Chondrocyte (in vitro differentiated cells): ENCODE data around the gene IL1R2. TPM values are rescaled to one million over a fixed set of nuclear protein-coding genes. Genes with fewer than 3 reads are reported as not detected.

Experiments
- DNase-seq: peaks from one replicate; pipeline ENCODE4 v3.0.0; 2021; ENCODE audit warnings: mixed read lengths, low spot score
- H3K27ac Mint-ChIP-seq: one replicate; pipeline ENCODE4 v1.8.0; 2021; ENCODE audit warnings: mild to moderate bottlenecking, moderate library complexity, mixed read lengths; ENCODE audit not compliant: unreplicated experiment
- H3K27me3 Mint-ChIP-seq: 2 replicates; pipeline ENCODE4 v1.8.0; 2021; ENCODE audit warnings: low read depth, mixed read lengths
- H3K36me3 Mint-ChIP-seq: 2 replicates; pipeline ENCODE4 v1.8.0; 2021; ENCODE audit warnings: low read depth, mixed read lengths
- H3K4me1 Mint-ChIP-seq: 2 replicates; pipeline ENCODE4 v1.8.0; 2021; ENCODE audit warnings: low read depth, mild to moderate bottlenecking, mixed read lengths
- H3K4me3 Mint-ChIP-seq: one replicate; pipeline ENCODE4 v1.8.0; 2021; ENCODE audit warnings: mild to moderate bottlenecking, moderate library complexity, mixed read lengths; ENCODE audit not compliant: unreplicated experiment
- H3K9me3 Mint-ChIP-seq: 2 replicates; pipeline ENCODE4 v1.8.0; 2021; ENCODE audit warnings: low read depth, mixed read lengths
- CTCF ChIP-seq: fragments of 200-600 bp; sonication (generic); IDR thresholded peaks from 2 replicates; pipeline ENCODE4 v1.5.0; 2021; ENCODE audit warnings: antibody characterized with exemption, mild to moderate bottlenecking, moderate library complexity
- total RNA-seq: library from RNA; stranded (reverse); gene quantifications from 3 replicates; pipeline ENCODE4 v1.2.1, GENCODE V29; 2021

Gene IL1R2
- total RNA-seq, 1 donor from 2014 or later = not detected

GRCh38 chr2:102052365-102052764 is 60.6 kb downstream of the IL1R2 start:
- DNase-seq = no peak
- H3K27me3 Mint-ChIP-seq = no peaks in the 10 kb centered on the region
- peaks cover 70% of the 10 kb centered on the region for H3K4me1 Mint-ChIP-seq
- no peak overlapping the region for H3K27ac Mint-ChIP-seq
- H3K9me3 Mint-ChIP-seq = no peaks in the 10 kb centered on the region
- H3K36me3 Mint-ChIP-seq = no peaks in the 10 kb centered on the region
- no peak for TF ChIP-seq CTCF
- H3K4me3 Mint-ChIP-seq = no peak overlapping the region

- TF ChIP-seq CTCF = no peak
- Mint-ChIP-seq H3K4me3 (no peak overlapping the region), H3K27ac (no peak overlapping the region), H3K9me3 (no peaks in the 10 kb centered on the region), H3K4me1 (peaks cover 70% of the 10 kb centered on the region), H3K36me3 (no peaks in the 10 kb centered on the region), H3K27me3 (no peaks in the 10 kb centered on the region)
- DNase-seq = no peak
Observed at GRCh38 chr2:102053096-102053495, 61.3 kb downstream of the IL1R2 start.

DNA sequence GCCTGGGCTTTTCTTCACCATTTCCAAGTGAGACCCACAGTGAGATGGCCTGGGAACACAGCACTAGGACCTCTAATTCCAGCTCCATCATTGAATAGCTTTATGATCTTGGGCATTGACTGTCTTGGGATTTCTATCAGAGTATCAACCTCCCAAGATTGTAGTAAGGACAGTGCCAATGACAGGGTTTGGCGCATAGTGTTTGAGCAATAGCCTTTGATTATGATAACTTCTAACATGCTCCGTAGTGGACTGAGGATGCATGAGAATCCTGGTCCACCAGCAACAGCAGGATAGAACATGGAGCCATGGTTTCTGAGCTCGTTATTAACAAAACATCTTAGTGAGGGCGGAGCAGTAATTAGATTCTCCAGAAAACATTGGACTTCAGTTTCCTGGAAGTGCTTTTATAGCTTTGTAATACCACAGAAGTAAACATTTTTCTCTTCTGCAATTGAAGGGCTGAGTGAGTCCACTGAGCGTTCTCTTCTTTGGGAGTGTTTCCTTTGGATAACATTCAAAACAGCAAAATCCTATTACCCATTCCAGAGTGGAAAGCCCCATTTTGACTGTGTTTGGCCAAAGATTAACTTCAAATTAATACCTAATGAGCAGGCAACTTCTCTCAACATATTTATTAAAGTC is 63.7 kb downstream of the IL1R2 start:
- H3K27ac Mint-ChIP-seq = no peak overlapping the region
- no peaks in the 10 kb centered on the region for H3K36me3 Mint-ChIP-seq
- DNase-seq = no peak
- H3K27me3 Mint-ChIP-seq = no peaks in the 10 kb centered on the region
- TF ChIP-seq CTCF = no peak
- H3K4me3 Mint-ChIP-seq = no peak overlapping the region
- no peaks in the 10 kb centered on the region for H3K9me3 Mint-ChIP-seq
- peaks cover 56% of the 10 kb centered on the region for H3K4me1 Mint-ChIP-seq

- H3K4me1 Mint-ChIP-seq = peaks cover 50% of the 10 kb centered on the region
- no peaks in the 10 kb centered on the region for H3K36me3 Mint-ChIP-seq
- H3K9me3 Mint-ChIP-seq = no peaks in the 10 kb centered on the region
- H3K27ac Mint-ChIP-seq = peak overlapping the region; percentile 32
- no peak for TF ChIP-seq CTCF
- H3K27me3 Mint-ChIP-seq = no peaks in the 10 kb centered on the region
- H3K4me3 Mint-ChIP-seq = no peak overlapping the region
- no peak for DNase-seq
Observed at GRCh38 chr2:102056079-102056581, 64.4 kb downstream of the IL1R2 start.

DNA sequence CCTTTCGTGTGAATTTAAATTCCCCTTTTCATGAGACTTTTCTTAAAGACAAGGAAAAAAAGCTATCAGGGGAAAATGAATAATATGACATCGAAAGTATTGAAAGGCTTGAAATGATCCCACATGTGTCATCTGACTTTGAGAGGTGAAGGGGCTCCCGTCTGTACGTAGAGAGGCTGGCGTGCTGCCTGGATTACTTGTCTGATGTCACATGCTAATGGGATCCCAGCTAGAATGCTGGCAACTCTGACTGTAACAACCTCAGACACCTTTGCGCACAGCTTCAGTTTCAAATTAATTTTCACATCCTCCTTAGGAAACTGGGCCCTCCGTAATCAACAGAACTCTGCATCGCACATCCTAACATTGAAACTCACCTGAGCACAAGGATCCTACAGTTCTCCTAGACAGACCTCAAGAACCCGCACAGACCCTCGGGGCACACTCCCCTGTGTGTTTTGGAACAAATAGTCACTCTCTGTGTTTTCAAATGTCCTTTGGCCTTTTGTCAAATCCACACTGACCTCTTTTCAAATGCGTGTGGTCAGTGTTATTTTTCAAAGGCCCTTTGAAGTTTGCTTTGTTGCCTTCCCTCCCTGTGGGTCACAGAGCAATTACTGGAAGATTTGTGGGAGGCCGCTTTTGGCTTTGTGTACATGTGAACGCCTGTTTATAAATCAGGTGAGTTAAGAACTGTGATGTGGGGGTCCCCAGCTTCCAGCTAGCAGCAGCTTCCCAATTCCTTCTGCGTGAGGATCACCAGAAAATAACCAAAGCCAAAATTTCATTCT is 65.9 kb downstream of the IL1R2 start:
- Mint-ChIP-seq H3K4me1 (peaks cover 44% of the 10 kb centered on the region), H3K36me3 (no peaks in the 10 kb centered on the region), H3K4me3 (no peak overlapping the region), H3K27ac (no peak overlapping the region), H3K27me3 (no peaks in the 10 kb centered on the region), H3K9me3 (no peaks in the 10 kb centered on the region)
- TF ChIP-seq CTCF = no peak
- DNase-seq = no peak
